ENCODE results near the gene CSF3R.
"Not testable (repeated sequence)": the region's sequence is repeated elsewhere in the genome, so short reads cannot be mapped to it uniquely, and the experiment has no call there.

CSF3R gene

DNA sequence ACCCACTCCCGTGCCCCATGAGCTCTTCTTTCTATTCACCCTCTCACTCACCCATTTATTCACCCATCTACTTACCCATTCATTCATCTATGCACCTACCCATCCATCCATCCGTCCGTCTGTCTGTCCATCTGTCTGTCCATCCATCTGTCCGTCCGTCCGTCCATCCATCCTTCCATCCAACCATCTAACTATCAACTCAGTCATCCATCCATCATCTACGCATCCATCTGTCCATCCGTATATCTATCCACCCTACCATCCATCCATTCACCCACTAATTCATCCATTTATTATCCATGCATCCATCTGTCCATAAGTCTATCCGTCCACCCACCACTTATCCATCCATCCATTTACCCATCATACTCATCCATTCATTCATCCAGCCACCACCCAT is 10.8 kb upstream of the CSF3R start:
- no peak for DNase-seq (ENCODE audit: low read depth, low spot score)
- no peak overlapping the region for H3K4me3 ChIP-seq (ENCODE audit: low read depth, low read length)
- TF ChIP-seq, protein P1, sequence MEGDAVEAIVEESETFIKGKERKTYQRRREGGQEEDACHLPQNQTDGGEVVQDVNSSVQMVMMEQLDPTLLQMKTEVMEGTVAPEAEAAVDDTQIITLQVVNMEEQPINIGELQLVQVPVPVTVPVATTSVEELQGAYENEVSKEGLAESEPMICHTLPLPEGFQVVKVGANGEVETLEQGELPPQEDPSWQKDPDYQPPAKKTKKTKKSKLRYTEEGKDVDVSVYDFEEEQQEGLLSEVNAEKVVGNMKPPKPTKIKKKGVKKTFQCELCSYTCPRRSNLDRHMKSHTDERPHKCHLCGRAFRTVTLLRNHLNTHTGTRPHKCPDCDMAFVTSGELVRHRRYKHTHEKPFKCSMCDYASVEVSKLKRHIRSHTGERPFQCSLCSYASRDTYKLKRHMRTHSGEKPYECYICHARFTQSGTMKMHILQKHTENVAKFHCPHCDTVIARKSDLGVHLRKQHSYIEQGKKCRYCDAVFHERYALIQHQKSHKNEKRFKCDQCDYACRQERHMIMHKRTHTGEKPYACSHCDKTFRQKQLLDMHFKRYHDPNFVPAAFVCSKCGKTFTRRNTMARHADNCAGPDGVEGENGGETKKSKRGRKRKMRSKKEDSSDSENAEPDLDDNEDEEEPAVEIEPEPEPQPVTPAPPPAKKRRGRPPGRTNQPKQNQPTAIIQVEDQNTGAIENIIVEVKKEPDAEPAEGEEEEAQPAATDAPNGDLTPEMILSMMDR (IDR thresholded peaks at IDR 0.05; ENCODE audit: low read depth, low read length), result no peak
- in situ Hi-C loops (cut with HindIII; ENCODE audit: low sequenced_read_pairs), result no loop called here

DNA sequence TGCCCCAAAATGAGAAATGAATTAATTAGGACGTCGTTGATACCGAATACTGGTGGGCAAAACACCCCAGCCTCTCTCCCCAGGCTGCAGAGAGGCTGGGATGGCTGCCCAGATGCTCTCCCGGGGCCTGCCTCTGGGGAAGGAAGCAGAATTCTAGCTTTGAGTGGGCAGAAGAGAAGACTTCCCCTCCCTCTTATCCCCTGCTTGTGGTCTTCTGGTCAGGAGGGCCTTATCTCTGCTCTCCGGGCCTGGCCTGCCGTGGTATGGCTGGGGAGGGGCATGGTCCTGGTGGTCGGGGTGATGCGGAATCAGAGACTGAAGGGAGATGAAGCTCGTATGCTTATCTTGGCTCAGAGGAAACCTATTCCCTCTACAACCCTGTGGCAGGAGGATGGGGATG is 9.8 kb upstream of the CSF3R start:
- no peak for DNase-seq (ENCODE audit: low read depth, low spot score)
- TF ChIP-seq, protein P1 (IDR thresholded peaks at IDR 0.05; ENCODE audit: low read depth, low read length), result no peak
- no peak overlapping the region for H3K4me3 ChIP-seq (ENCODE audit: low read depth, low read length)
- in situ Hi-C loops (cut with HindIII; ENCODE audit: low sequenced_read_pairs), result no loop called here

DNA sequence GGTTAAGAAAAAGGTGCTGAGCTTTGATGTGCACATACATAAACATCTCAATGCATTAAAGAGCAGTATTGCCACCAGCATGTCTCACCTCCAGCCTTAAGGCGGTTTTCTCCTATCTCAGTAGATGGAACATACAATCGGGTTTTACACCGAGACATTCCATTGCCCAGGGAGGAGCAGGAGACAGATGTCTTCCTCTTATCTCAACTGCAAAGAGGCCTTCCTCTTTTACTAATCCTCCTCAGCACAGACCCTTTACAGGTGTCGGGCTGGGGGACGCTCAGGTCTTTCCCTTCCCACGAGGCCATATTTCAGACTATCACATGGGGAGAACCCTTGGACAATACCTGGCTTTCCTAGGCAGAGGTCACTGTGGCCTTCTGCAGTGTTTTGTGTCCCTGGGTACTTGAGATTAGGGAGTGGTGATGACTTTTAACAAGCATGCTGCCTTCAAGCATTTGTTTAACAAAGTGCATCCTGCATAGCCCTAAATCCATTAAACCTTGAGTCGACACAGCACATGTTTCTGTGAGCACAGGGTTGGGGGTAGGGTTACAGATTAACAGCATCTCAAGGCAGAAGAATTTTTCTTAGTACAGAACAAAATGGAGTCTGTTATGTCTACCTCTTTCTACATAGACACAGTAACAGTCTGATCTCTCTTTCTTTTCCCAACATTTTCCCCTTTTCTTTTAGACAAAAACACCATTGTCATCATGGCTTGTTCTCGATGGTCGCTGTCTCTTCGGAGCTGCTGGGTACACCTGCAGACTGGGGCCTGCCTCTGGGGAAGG is 6.7 kb upstream of the CSF3R start:
- H3K4me3 ChIP-seq (ENCODE audit: low read depth, low read length); DNase-seq (ENCODE audit: low read depth, low spot score); in situ Hi-C loops (cut with HindIII; ENCODE audit: low sequenced_read_pairs): not testable (repeated sequence)

DNA sequence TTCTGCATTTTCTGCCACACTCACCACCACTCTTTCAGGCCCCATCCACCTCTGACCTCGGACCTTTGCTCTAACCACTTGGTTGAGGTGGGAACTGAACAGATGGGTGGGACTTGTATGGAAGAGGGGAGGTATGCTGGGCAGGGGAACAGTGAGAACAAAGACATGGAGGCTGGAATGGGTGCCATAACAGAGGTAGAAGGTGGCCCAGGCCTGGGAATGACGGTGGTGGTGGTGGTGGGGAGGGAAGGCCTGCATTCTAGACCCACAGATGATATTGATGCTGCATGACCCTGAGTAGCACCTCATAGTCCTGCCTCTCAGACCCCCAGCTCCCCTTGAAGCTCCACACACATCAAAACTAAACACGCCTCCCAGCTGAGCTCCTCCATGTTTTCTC is 5.2 kb upstream of the CSF3R start:
- DNase-seq (ENCODE audit: low read depth, low spot score), result no peak
- TF ChIP-seq, protein P1 (IDR thresholded peaks at IDR 0.05; ENCODE audit: low read depth, low read length), result no peak
- no peak overlapping the region for H3K4me3 ChIP-seq (ENCODE audit: low read depth, low read length)
- in situ Hi-C loops (cut with HindIII; ENCODE audit: low sequenced_read_pairs), result no loop called here

DNA sequence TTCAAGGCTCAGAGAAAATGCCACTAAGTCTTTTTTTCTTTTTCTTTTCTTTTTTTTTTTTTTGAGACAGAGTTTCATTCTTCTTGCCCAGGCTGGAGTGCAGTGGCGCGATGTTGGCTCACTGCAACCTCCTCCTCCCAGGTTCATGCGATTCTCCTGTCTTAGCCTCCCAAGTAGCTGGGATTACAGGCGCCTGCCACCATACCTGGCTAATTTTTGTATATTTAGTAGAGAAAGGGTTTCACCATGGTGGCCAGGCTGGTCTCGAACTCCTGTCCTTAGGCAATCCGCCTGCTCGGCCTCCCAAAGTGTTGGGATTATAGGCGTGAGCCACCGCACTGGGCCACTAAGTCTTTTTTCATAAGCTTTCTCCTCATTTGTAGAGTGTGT is 4.6 kb upstream of the CSF3R start:
- DNase-seq (ENCODE audit: low read depth, low spot score); H3K4me3 ChIP-seq (ENCODE audit: low read depth, low read length); in situ Hi-C loops (cut with HindIII; ENCODE audit: low sequenced_read_pairs): not testable (repeated sequence)

DNA sequence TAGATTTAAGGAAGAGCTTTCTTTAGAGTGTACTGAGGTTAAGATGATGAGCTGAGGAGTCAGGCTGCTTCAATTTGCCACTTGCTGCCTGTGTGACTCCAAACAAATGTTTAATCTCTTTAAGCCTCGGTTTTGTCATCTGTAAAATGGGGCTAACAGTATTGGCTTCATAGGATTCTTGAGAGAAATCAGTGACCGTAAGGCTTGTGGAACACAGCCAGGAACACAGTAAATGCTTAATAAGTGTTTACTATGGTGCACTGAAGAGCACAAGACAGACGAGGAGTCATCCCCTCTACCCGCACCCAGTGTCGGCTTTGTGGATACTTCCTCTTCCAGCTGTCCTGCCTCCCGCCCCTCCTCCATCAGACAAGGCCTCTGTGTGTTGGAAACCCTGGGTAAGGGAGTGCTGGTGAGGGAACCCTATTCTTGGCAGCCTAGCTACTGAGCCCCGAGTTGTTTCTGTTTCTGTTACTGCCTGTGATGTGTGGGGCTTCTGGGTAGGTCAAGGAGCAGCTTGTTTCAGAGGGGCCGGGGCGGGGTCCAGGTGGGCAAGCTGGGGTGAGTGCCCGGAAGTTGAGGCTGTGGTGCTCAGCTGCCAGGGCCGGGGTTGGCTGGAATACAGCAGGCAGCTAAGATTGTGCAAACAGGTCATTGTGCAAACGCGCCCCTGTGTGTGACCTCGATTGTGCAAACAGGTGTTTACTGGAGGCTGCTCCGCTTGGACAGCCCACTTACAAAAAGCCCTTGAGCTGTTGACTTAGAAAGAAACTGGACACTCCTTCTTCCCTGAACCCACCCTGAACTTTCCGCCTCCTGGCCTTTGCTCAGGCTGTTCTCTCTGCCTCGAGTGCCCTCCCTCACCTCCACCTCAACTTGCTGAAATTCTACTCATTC is 4.0 kb upstream of the CSF3R start:
- DNase-seq (ENCODE audit: low read depth, low spot score), result no peak
- in situ Hi-C loops (cut with HindIII; ENCODE audit: low sequenced_read_pairs), result no loop called here

DNA sequence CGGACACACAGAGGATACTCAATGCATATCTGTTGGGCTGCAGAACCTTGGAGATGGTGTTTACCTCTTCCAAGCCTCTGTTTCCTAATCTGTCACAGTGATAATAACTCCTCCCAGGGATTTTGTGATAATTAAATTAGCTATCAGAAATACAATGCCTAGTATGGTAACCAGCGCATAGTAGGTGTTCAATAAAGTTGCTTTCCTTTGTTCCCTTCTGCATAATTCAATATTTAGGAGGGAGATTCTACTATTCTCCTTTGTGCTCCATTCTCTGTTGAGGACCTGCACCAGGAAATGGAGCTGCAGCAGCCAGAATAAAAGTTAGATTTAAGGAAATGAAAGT is 3.4 kb upstream of the CSF3R start:
- H3K4me3 ChIP-seq (ENCODE audit: low read depth, low read length), result no peak overlapping the region
- TF ChIP-seq, protein P1 (IDR thresholded peaks at IDR 0.05; ENCODE audit: low read depth, low read length), result no peak
- in situ Hi-C loops (cut with HindIII; ENCODE audit: low sequenced_read_pairs), result no loop called here
- no peak for DNase-seq (ENCODE audit: low read depth, low spot score)

More for the DNA sequence above, 4.0 kb upstream of the CSF3R start:
- TF ChIP-seq, protein P1 (IDR thresholded peaks at IDR 0.05; ENCODE audit: low read depth, low read length), result no peak
- H3K4me3 ChIP-seq (ENCODE audit: low read depth, low read length), result no peak overlapping the region

All from astrocyte of the spinal cord (primary cell).